ENCODE measurements around the gene CIROP.

Gene CIROP

GRCh38 chr14:23054000-23054811 is 50.6 kb downstream of the CIROP start:
- in situ Hi-C loops (cut with HindIII; ENCODE audit: low sequenced_read_pairs) = no loop called here

- in situ Hi-C loops (cut with HindIII; ENCODE audit: low sequenced_read_pairs) = no loop called here
These were observed 51.4 kb downstream of the CIROP start for GRCh38 chr14:23053426-23053825.

- in situ Hi-C loops (cut with HindIII; ENCODE audit: low sequenced_read_pairs) = no loop called here
These were observed 52.1 kb downstream of the CIROP start for GRCh38 chr14:23052671-23053070.

GRCh38 chr14:23052182-23052623 is 52.6 kb downstream of the CIROP start:
- in situ Hi-C loops (cut with HindIII; ENCODE audit: low sequenced_read_pairs) = no loop called here

- in situ Hi-C loops (cut with HindIII; ENCODE audit: low sequenced_read_pairs) = no loop called here
These were observed 53.4 kb downstream of the CIROP start for GRCh38 chr14:23051141-23052057.
